HUES6 (cell line): ENCODE measurements around the gene HIPK2.

Experiments
- H3K27ac ChIP-seq: 2 replicates; pipeline ENCODE4 v1.7.0; 2013; ENCODE audit warnings: low read depth, mild to moderate bottlenecking, low read length, inconsistent platforms
- H3K27me3 ChIP-seq: 2 replicates; pipeline ENCODE4 v1.6.1; 2013; ENCODE audit warnings: low read length; ENCODE audit not compliant: control insufficient read depth, insufficient read depth
- H3K36me3 ChIP-seq: 2 replicates; pipeline ENCODE4 v1.6.1; 2013; ENCODE audit warnings: low read length; ENCODE audit not compliant: control insufficient read depth, insufficient read depth
- H3K4me1 ChIP-seq: 2 replicates; pipeline ENCODE4 v1.6.1; 2013; ENCODE audit warnings: low read length; ENCODE audit not compliant: control insufficient read depth, insufficient read depth
- H3K4me3 ChIP-seq: 2 replicates; pipeline ENCODE4 v1.5.1; 2013; ENCODE audit warnings: low read depth, low read length
- H3K9ac ChIP-seq: one replicate; pipeline ENCODE4 v1.6.1; 2013; ENCODE audit warnings: mild to moderate bottlenecking, low read length
- H3K9me3 ChIP-seq: 2 replicates; pipeline ENCODE4 v1.6.1; 2013; ENCODE audit warnings: low read depth, low read length; ENCODE audit not compliant: control insufficient read depth, insufficient read depth

The HIPK2 gene

GRCh38 chr7:139544645-139545044 is 233.2 kb downstream of the HIPK2 start:
- Histone ChIP-seq H3K4me3 (no peak overlapping the region), H3K9ac (no peak overlapping the region), H3K36me3 (no peaks in the 10 kb centered on the region), H3K27me3 (no peaks in the 10 kb centered on the region), H3K9me3 (no peaks in the 10 kb centered on the region), H3K27ac (no peak overlapping the region), H3K4me1 (peaks cover 13% of the 10 kb centered on the region; the same call in 1 of the 2 replicates)

GRCh38 chr7:139543801-139544603 is 233.8 kb downstream of the HIPK2 start:
- no peaks in the 10 kb centered on the region for H3K36me3 ChIP-seq
- H3K4me1 ChIP-seq = peaks cover 13% of the 10 kb centered on the region; the same call in 1 of the 2 replicates
- H3K27ac ChIP-seq = no peak overlapping the region
- no peak overlapping the region for H3K9ac ChIP-seq
- H3K9me3 ChIP-seq = no peaks in the 10 kb centered on the region
- H3K27me3 ChIP-seq = no peaks in the 10 kb centered on the region
- no peak overlapping the region for H3K4me3 ChIP-seq

GRCh38 chr7:139542308-139543151 is 235.3 kb downstream of the HIPK2 start:
- Histone ChIP-seq H3K27ac (no peak overlapping the region), H3K9me3 (no peaks in the 10 kb centered on the region), H3K4me1 (peaks cover 13% of the 10 kb centered on the region; the same call in 1 of the 2 replicates), H3K27me3 (no peaks in the 10 kb centered on the region), H3K4me3 (no peak overlapping the region), H3K36me3 (no peaks in the 10 kb centered on the region), H3K9ac (no peak overlapping the region)

GRCh38 chr7:139541600-139542307 is 236.0 kb downstream of the HIPK2 start:
- Histone ChIP-seq H3K36me3 (no peaks in the 10 kb centered on the region), H3K4me3 (no peak overlapping the region), H3K27ac (no peak overlapping the region), H3K4me1 (peaks cover 13% of the 10 kb centered on the region; the same call in 1 of the 2 replicates), H3K9ac (no peak overlapping the region), H3K27me3 (no peaks in the 10 kb centered on the region), H3K9me3 (no peaks in the 10 kb centered on the region)

GRCh38 chr7:139540203-139540602 is 237.6 kb downstream of the HIPK2 start:
- no peak overlapping the region for H3K9ac ChIP-seq
- H3K4me1 ChIP-seq = peaks cover 13% of the 10 kb centered on the region; the same call in 1 of the 2 replicates
- no peaks in the 10 kb centered on the region for H3K36me3 ChIP-seq
- no peak overlapping the region for H3K27ac ChIP-seq
- no peak overlapping the region for H3K4me3 ChIP-seq
- H3K9me3 ChIP-seq = no peaks in the 10 kb centered on the region
- no peaks in the 10 kb centered on the region for H3K27me3 ChIP-seq

- peaks cover 13% of the 10 kb centered on the region; the same call in 1 of the 2 replicates for H3K4me1 ChIP-seq
- H3K27me3 ChIP-seq = no peaks in the 10 kb centered on the region
- H3K36me3 ChIP-seq = no peaks in the 10 kb centered on the region
- H3K9ac ChIP-seq = no peak overlapping the region
- H3K9me3 ChIP-seq = no peaks in the 10 kb centered on the region
- H3K4me3 ChIP-seq = no peak overlapping the region
- no peak overlapping the region for H3K27ac ChIP-seq
Observed at GRCh38 chr7:139538881-139539635, 238.7 kb downstream of the HIPK2 start.

- Histone ChIP-seq H3K36me3 (no peaks in the 10 kb centered on the region), H3K4me3 (no peak overlapping the region), H3K9ac (no peak overlapping the region), H3K27ac (no peak overlapping the region), H3K27me3 (no peaks in the 10 kb centered on the region), H3K4me1 (peaks cover 6% of the 10 kb centered on the region; the same call in 1 of the 2 replicates), H3K9me3 (no peaks in the 10 kb centered on the region)
Observed at GRCh38 chr7:139536152-139536551, 241.6 kb downstream of the HIPK2 start.

GRCh38 chr7:139534966-139535651 is 242.7 kb downstream of the HIPK2 start:
- H3K27me3 ChIP-seq = no peaks in the 10 kb centered on the region
- no peaks in the 10 kb centered on the region for H3K9me3 ChIP-seq
- no peak overlapping the region for H3K4me3 ChIP-seq
- H3K9ac ChIP-seq = no peak overlapping the region
- H3K27ac ChIP-seq = no peak overlapping the region
- H3K4me1 ChIP-seq = 0 out of 2 replicates have a peak, but pooled peaks cover 2% of the 10 kb centered on the region
- H3K36me3 ChIP-seq = no peaks in the 10 kb centered on the region

GRCh38 chr7:139534096-139534495 is 243.7 kb downstream of the HIPK2 start:
- no peaks in the 10 kb centered on the region for H3K4me1 ChIP-seq
- H3K36me3 ChIP-seq = no peaks in the 10 kb centered on the region
- H3K9me3 ChIP-seq = no peaks in the 10 kb centered on the region
- no peak overlapping the region for H3K4me3 ChIP-seq
- H3K27ac ChIP-seq = no peak overlapping the region
- H3K27me3 ChIP-seq = no peaks in the 10 kb centered on the region
- H3K9ac ChIP-seq = no peak overlapping the region

- Histone ChIP-seq H3K27ac (no peak overlapping the region), H3K4me3 (no peak overlapping the region), H3K9ac (no peak overlapping the region), H3K4me1 (no peaks in the 10 kb centered on the region), H3K27me3 (no peaks in the 10 kb centered on the region; the same call in 1 of the 2 replicates), H3K36me3 (no peaks in the 10 kb centered on the region), H3K9me3 (no peaks in the 10 kb centered on the region)
Observed at GRCh38 chr7:139532636-139533155, 245.1 kb downstream of the HIPK2 start.
